Gastrocnemius medialis (tissue), 4 donors: Measurements from ENCODE around the gene TUSC2. TPM values are rescaled to one million over a fixed set of nuclear protein-coding genes. Genes with fewer than 3 reads are reported as not detected.

ENCODE experiments used
- ATAC-seq, 2 donors: fragments of 150-250 bp; one replicate each; pipeline ENCODE4 v1.9.1; 2016
- DNase-seq, 2 donors: peaks; one replicate each; pipeline ENCODE4 v3.0.0-alpha.2; 2019
- H3K27ac ChIP-seq, 4 donors: fragments of 200-600 bp; sonication (generic); 1 replicate in 1 of 4; 2 replicates in 3 of 4; pipeline ENCODE4 v1.5.1; 2016 to 2018; ENCODE audit warnings: mild to moderate bottlenecking in 2 of 4, moderate library complexity in 1 of 4
- H3K27me3 ChIP-seq, 3 donors: fragments of 200-600 bp; sonication (generic) in 2 of 3; 1 replicate in 1 of 3; 2 replicates in 2 of 3; pipeline versions ENCODE4 v1.5.1 to v1.6.0; 2016 to 2019; ENCODE audit warnings: mild to moderate bottlenecking in 1 of 3, moderate library complexity in 1 of 3
- H3K36me3 ChIP-seq, 2 donors: fragments of 200-600 bp; sonication (generic) in 1 of 2; one replicate each; pipeline ENCODE4 v1.5.1; 2017 to 2018
- H3K4me1 ChIP-seq, 2 donors: fragments of 200-600 bp; sonication (generic) in 1 of 2; one replicate each; pipeline ENCODE4 v1.5.1; 2016 to 2017; ENCODE audit warnings: mild to moderate bottlenecking in 2 of 2
- H3K4me3 ChIP-seq, 4 donors: fragments of 200-600 bp; sonication (generic) in 3 of 4; 1 replicate in 1 of 4; 2 replicates in 3 of 4; pipeline ENCODE4 v1.5.1; 2016 to 2019; ENCODE audit warnings: mild to moderate bottlenecking in 2 of 4
- H3K9me3 ChIP-seq, 3 donors: fragments of 200-600 bp; sonication (generic) in 2 of 3; 1 replicate in 1 of 3; 2 replicates in 2 of 3; pipeline ENCODE4 v1.5.1; 2016 to 2019
- POLR2A ChIP-seq, 2 donors: fragments of 450-650 bp; IDR thresholded peaks; one replicate each; pipeline ENCODE4 v1.6.1; 2017; ENCODE audit warnings: antibody characterized with exemption in 2 of 2, mild to moderate bottlenecking in 2 of 2, moderate library complexity in 2 of 2
- in situ Hi-C, 4 donors: fragments of 200-750 bp; cut with MboI; loops; one replicate each; pipeline versions ENCODE4 v1.15.0 to v1.8.0; 2017; ENCODE audit warnings: low sequenced_read_pairs in 4 of 4
- intact Hi-C: fragments of 100-400 bp; cut with DNase I; formaldehyde crosslinking; loops from one replicate; pipeline ENCODE4 v1.15.1; 2023; ENCODE audit warnings: low total_unique reads
- total RNA-seq, 4 donors: library from RNA; depleted of rRNA; stranded (reverse); fragments of >200 nt; gene quantifications; one replicate each; pipeline versions ENCODE4 v1.1.0 to v1.2.3, GENCODE V29; 2016
- TF ChIP-seq, protein P1 (sequence below), 5 experiments: fragments of 450-650 bp in 3 of 5; fragments of 200-600 bp in 2 of 5; sonication (generic) in 2 of 5; IDR thresholded peaks in 4 of 5; conservative IDR thresholded peaks in 1 of 5; 1 replicate in 4 of 5; 2 replicates in 1 of 5; pipeline ENCODE4 v1.5.1; 2016 to 2019; ENCODE audit warnings: antibody characterized with exemption in 5 of 5, mild to moderate bottlenecking in 3 of 5, moderate library complexity in 3 of 5

The TUSC2 gene, protein sequence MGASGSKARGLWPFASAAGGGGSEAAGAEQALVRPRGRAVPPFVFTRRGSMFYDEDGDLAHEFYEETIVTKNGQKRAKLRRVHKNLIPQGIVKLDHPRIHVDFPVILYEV
- 10 to 100 TPM; 38.5 to 72.7 (median 51.5) TPM for total RNA-seq

DNA sequence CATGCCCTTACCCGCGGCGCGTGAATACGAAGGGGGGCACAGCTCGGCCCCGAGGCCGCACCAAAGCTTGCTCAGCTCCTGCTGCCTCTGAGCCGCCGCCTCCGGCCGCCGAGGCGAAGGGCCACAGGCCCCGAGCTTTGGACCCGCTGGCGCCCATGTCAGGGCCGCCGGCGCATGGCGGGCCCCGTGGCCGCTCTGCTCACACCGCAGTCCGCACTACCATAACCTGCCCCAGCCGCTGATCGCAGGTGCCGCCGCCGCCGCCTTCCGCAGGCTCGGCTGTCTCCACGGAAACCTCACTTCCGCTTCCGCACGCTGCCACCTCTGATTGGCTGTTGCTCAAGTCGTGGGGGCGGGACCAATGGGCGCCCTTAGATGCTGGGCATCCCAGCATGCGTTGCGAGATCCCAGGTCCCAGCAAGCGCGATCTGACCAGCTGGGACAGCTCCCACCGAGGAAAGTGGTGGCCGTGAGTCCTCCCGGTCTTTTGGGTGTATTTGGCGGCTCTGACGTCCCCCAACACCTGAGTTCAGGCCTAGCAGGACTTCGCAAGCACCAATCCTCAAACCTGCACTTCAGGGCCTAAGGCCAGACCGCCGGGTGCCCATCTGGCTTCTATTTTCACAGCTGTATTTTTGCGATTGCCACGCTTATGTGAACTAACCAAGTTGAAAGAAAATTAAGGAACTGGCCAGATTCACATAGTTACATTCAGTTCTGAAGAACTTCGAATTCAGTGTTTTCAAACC lies at the start of gene TUSC2:
TSS of gene TUSC2 (minus strand) at position 281 of the 749 bp plus-strand sequence. CDS start at position 157, 124 bp downstream.
- Histone ChIP-seq H3K4me3 (peak within 1 kb of the TSS; percentile 85 to 98 (median 91)), H3K9me3 (no peaks in the 10 kb centered on the region), H3K4me1 (peaks cover 28 to 31% of the 10 kb centered on the region in 2 donors), H3K36me3 (peaks cover 0 to 48% of the 10 kb centered on the region in 2 donors), H3K27ac (peak within 1 kb of the TSS; percentile 91 to 97 (median 92)), H3K27me3 (no peaks in the 10 kb centered on the region)
- intact Hi-C loops (no loop called here), in situ Hi-C loops (no loop called here)
- TF ChIP-seq, protein P1, sequence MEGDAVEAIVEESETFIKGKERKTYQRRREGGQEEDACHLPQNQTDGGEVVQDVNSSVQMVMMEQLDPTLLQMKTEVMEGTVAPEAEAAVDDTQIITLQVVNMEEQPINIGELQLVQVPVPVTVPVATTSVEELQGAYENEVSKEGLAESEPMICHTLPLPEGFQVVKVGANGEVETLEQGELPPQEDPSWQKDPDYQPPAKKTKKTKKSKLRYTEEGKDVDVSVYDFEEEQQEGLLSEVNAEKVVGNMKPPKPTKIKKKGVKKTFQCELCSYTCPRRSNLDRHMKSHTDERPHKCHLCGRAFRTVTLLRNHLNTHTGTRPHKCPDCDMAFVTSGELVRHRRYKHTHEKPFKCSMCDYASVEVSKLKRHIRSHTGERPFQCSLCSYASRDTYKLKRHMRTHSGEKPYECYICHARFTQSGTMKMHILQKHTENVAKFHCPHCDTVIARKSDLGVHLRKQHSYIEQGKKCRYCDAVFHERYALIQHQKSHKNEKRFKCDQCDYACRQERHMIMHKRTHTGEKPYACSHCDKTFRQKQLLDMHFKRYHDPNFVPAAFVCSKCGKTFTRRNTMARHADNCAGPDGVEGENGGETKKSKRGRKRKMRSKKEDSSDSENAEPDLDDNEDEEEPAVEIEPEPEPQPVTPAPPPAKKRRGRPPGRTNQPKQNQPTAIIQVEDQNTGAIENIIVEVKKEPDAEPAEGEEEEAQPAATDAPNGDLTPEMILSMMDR (IDR thresholded peaks at IDR 0.05 in 4 of 5, conservative IDR thresholded peaks at IDR 0.05 in 1 of 5), result no peak
- peak; percentile 81 to 86 for TF ChIP-seq POLR2A (IDR thresholded peaks at IDR 0.05)
- DNase-seq (peak; percentile 97 to 98), ATAC-seq (peak; percentile 92 to 94)

DNA sequence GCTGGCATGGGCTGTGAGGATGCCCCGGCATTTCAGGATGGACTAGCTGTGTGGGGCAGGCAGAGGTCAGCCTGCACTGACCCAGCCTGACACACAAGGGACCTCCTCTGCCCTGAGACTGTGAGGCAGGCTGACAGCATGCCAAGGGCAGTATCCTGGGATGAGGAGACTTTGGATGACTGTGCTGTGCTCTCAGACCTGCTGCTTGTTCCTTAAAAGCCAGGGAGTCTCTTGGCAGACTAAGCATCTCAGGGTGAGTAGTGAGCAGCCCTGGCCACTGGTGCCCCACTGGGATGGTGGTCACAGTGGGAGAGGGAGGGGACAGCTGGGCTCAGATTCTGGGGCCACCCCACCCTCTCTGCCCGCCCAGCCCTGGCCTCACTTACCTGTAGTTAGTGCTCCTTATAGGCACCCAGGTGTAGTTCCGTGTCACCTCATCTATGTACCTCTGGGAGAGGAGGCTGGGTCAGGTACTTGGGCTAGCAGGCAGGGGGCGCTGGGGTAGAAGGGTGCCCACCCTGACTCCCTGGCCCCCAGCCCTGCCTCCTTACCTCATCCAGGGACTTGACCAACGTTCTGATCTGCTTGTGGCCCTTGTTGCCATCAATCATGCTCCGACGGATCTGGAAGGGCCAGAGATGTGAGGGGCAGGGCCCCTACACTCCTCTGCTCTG lies 47.4 kb upstream of the TUSC2 start:
- H3K36me3 ChIP-seq, result no peaks in the 10 kb centered on the region
- ATAC-seq (no peak), DNase-seq (no peak)
- no peak overlapping the region for H3K4me3 ChIP-seq
- H3K4me1 ChIP-seq, result no peaks in the 10 kb centered on the region
- TF ChIP-seq, protein P1 (IDR thresholded peaks at IDR 0.05 in 4 of 5, conservative IDR thresholded peaks at IDR 0.05 in 1 of 5), result no peak
- no peak for TF ChIP-seq POLR2A (IDR thresholded peaks at IDR 0.05)
- no peak overlapping the region for H3K27ac ChIP-seq
- no peaks in the 10 kb centered on the region for H3K27me3 ChIP-seq
- in situ Hi-C loops (no loop called here), intact Hi-C loops (no loop called here)
- no peaks in the 10 kb centered on the region for H3K9me3 ChIP-seq

DNA sequence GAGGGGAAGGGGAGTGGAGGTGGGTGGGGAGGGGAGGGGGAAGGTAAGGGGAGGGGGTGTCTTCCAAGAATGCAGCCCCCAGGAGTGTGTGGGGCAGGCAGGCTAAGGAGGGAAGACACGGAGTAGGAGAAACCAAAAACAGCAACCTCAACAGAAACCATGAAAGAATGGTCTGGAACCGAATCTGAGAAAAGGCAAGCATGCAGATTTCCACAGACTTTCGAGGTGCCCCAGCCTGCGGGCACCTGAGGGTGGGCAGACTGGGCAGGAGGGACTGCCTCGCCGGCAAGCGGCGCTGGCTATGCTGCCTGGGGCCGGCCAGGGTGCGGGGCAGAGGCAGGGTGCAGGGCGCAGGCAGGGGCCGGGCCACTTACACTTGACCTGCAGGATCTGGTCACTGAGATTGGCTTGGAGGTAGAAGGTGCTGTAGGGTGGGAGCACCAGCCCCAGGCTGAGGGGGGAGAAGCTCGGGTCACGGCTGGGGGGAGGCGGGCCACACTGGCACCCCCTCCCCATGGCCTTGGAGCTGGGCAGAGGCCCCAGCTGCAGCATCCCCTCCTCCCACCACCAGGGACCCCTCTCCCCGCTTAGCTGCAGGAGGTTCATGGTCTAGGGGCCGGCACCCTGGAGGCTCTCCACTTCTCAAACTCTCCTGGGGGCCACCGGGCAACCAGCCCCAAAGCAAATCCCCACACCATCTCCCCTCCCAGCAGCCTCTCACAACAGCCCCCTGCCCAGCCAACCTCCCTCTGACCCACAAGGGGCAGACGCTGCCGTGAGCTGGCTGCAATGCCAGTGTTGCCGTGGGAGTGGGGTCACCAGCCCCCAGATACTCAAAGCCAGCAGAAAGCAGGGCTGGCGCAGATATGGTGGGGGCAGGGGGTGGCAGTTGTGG lies 46.6 kb upstream of the TUSC2 start:
- Histone ChIP-seq H3K4me1 (no peaks in the 10 kb centered on the region), H3K36me3 (no peaks in the 10 kb centered on the region), H3K4me3 (no peak overlapping the region), H3K9me3 (no peaks in the 10 kb centered on the region), H3K27me3 (no peaks in the 10 kb centered on the region), H3K27ac (no peak overlapping the region)
- DNase-seq (no peak), ATAC-seq (no peak)
- in situ Hi-C loops, result loop anchor here in 1 of 4 donors (25.0 kb wide), 1 partner anchor 163 kb away; no protein-coding TSS in a partner anchor
- intact Hi-C loops, result no loop called here
- TF ChIP-seq, protein P1 (IDR thresholded peaks at IDR 0.05 in 4 of 5, conservative IDR thresholded peaks at IDR 0.05 in 1 of 5), result no peak
- no peak for TF ChIP-seq POLR2A (IDR thresholded peaks at IDR 0.05)
